GM18858 (cell line): ENCODE results near the gene ARSB.

ENCODE experiments used
- ATAC-seq: cut with Tn5 transposase; IDR thresholded peaks from one replicate; pipeline ENCODE4 v1.9.1; 2021; ENCODE audit not compliant: unreplicated experiment

Gene ARSB

DNA sequence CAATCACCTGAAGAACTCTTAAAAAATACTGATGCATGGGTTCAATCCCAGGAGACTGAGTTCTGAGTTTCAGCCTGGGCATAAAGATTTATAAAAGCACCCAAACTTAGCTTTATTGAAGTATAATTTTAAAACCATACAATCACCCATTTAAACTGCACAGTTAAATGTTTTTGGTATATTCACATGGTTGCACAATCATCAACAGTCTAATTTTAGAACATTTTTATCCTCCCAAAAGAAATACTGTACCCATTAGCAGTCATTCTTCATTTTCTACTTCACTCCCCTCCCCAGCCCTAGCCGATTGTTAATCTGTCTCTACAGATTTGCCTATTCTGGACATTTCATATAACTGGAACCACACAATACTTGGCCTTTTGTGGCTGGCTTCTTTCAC is 141.7 kb downstream of the ARSB start:
- no peak for ATAC-seq

DNA sequence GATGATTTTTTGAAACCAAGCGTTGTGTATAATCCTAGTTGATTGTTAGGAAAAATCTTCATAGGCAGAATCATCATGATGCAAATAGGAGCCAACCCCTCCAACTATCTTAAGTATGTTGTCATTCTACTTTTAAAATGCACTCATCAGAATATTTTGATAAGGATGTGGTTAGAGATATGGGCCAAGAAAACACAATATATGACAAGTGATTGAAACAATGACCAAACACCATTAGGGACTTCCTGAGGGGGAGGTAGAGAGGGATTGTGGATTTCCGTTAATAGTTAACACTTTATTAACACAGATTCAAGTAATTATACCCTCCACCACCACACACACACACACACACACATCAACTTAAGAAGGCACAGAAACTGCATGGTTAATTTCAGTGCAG is 143.3 kb downstream of the ARSB start:
- no peak for ATAC-seq

DNA sequence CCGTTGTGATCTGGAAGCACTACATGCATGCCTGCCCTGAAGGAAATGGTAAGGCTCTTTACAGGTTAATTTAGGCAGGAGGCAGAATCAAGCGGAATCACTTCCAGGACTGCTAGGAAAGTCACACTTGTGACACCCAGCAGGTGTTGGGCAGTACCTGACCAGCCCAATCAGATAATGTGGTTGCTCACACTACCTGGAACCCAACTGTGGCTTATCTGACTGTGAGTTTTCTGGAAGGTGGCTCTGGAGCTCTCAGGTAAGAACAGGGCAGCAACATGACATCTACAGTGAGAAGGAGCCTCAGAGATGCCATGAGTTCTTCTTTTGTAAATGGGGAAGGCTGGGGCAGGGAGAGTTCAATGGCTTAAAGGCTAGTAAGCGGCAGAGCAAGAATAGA is 146.4 kb downstream of the ARSB start:
- ATAC-seq = no peak

DNA sequence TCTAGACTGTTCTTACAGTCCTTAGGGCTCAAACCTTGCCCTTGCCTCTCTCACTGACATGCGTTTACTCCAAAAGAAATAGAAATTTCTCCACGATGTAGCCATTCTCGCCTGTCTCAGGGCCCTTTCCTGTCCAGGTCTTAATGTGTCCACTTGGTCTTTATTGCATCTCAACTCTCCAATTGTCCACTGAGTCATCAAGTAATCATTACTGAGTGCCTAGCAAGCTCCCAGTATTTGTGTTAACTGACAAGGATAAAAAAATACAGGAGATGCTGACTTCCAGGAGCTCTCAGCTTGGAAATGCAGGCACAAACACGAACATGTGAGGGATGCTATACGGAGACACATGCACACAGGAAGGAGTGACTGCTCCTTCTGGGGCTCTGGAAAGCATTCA is 147.3 kb downstream of the ARSB start:
- ATAC-seq = no peak

DNA sequence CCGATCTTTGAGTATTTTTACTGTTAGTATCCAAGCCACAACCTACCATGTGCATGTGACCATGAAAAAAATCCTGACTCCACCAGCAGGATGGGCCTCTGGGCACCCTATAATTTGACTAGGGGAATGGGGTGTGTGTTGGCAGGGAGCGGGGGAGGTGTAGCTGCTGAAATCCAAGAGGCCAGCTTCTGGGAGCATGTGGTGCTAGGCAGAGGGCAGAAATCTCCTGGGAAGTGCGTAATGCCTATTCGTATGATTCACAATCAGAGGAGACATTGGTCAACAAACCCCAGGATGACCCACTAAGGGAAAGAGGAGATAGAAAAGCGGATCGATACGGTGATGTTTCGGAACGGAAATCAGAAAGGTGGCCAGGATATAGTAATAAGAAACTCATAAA is 149.9 kb downstream of the ARSB start:
- ATAC-seq = no peak

DNA sequence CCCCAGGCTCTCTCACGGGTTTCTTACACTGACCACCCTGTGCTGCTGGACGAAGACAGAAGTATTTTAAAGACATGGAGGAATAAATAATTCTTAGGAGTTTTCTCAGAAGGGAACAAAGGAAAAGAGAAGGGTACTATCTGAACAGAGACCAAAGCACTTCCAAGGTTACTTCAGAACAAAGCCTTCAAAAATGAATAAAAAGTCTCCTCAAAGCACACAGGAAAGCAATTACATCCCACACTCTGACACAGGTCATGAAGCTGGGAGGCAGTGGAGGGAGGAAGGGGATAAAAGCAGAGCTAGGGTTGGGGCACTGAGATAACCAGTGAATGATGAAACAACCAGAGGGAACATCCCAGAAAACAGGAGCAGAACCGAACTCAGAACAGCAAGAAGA is 151.8 kb downstream of the ARSB start:
- no peak for ATAC-seq

DNA sequence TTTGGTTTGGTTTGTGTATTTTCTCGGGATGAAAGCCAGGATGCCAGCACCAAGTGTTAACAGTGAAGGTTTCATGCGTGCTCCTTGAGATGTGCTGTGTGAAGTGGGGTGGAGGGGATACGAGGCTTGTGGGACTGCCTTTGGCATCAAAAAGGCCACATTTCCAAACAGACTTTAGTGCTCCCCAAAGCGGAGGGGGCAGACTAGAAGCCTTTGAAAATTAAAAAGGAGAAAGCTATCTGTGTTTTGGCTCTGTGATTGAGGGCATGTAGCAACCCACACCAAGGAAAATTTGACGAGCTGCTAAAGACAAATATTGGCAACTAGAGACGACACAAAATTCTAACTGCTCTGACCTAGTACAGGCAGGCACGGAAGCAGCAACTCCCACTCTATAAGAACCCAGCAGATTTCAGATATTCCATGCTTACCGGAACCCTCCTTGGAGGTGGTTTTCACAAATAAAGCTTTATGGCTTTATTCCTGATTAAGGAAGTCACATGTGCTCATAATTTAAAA is 154.5 kb downstream of the ARSB start:
- no peak for ATAC-seq

DNA sequence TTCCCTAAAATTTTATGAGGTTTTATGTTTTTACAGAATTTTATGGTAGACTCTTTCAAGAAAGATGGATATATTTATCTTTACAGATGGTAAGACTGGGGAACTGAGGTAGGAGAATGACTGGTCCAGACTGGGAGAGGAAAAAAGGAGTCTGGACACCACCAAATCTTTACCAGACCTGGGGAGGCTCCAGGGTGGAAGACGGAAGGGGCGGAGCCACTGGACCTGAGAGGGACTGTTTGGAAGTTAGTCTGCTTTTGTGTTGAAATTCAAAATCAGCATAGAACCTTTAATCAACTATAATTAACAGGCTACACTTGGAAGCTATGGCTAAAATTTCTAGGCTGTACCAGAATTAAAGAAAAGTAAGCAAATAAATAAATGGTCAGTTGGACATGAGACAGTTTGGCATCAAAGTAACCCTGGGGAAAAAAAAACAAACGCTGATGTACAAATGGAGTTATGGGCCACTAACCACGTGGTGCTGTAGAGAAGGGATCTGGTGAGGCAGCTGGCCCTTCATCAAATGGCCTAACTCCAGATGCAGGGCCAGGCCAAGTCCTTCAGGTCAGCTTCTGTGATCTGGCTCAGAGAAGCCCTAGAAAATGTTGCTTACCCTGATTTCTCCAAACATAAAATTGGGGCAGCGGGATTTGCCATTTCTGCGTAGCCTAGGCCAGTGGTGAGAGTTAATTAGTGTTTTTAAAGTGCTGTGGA is 155.1 kb downstream of the ARSB start:
- no peak for ATAC-seq

DNA sequence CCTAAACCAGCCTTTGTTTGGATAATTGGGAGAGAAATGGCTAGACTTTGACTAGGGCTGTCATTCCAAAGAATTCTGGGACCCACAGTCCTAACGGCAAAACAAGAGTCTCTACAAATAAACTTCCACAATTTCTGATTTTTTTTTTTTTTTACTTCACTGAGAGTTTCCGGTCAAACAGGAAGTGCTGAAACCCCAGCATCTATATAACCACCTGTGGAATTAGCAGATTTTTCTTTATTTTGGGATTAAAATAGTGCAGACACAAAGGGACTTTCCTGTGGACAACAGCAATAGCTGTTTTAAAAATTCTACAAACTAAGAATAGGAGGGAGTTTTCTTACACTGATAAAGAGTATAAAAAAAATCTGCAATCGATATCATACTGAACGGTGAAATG is 157.4 kb downstream of the ARSB start:
- ATAC-seq = no peak

DNA sequence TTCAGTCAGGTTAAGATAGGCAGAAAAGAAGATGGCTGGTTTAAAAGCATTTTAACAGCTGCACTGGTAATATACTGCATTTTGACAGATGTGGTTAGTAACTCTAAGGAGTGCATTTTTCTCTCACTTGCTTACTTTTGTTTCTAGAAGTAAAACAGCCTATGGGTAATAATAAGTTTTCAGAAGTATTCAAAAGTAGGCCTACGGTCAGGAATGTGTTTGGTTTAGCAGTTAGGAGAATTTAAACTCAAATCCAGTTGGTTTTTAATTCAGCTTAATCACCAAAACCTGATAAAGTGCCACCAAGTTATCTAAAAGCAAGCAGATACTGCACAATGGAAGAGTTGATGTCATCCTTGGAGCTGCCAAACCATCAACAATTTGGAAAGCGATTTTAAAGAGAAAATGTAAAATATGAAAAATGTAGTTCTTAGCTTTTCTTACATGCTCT is 160.3 kb downstream of the ARSB start:
- no peak for ATAC-seq

DNA sequence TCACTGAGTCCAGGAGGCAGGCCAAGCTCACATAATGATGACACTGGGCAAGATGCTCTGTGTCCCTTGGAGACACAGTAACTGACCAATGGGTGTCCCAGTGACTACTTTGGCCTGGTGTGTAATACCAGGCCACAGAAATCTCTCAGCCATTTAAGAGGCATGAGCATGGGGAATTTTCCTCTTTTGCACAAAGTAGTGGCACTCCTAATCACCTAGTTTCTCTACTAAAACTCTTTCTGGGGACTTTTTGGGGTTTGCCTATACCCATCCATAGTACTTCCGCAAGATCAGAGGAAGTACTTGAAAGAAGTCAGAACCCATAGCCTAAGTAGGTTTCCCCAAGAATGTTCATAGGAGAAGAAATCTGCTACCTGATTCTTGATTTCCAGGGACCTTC is 161.9 kb downstream of the ARSB start:
- ATAC-seq = no peak

DNA sequence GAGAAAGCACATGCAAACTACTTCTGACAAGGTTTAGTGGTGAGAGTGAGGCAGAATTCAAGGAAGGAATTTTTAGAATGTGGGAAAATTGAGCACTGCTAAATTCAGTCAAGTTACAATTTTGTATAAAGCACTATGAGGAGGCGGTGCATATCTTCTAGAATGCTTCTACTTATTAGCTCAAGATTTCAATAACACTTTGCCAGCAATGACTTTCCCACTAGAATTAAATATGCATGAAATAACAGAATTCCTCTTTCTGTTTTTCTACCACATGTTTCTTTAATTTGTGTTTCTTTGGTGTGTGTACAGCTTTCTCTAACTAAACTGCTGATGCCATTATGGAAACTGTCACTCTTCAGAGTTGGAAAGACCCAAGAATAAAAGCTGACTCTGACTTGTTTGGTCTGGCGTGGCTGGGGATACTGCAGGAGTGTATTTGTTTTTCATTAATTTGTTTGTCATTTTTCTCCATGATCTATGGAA is 163.5 kb downstream of the ARSB start:
- no peak for ATAC-seq

DNA sequence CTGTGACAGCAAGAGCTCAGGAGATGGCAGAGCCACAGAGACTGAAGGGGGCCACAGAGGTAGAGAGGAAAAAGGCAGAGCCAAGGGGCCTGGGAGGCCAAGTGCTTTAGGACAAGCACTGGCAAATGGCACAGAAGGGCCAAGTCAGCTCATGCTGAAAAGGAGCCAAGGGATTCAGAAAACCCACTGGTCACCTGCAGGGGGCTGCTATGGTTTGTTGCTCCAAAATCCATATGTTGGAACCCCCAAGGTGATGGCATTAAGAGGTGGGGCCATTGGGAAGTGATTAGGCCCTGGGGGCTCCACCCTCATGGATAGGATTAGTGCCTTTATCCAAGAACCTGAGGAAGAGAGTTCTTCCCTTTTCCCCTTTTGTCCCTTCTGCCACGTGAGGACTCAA is 165.4 kb downstream of the ARSB start:
- ATAC-seq = no peak

DNA sequence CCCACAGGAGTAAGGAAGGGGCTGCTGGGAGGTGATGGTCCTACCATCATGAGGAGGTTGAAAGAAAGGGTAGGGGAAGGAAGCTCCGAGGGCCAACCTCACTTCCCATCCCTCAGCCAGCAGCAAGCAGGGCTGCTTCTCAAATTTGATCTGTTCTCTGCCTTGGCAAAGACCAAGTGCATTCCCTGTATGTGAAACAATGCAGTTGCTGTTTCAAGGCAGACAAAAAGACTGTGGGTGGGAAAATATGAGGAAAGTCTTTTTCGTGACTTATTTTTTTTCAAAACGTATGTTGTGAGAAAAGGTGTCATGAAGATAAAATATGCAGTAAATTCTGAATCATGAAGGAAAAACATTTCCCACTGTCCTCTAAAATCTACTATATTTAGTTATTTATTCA is 165.9 kb downstream of the ARSB start:
- ATAC-seq = no peak

DNA sequence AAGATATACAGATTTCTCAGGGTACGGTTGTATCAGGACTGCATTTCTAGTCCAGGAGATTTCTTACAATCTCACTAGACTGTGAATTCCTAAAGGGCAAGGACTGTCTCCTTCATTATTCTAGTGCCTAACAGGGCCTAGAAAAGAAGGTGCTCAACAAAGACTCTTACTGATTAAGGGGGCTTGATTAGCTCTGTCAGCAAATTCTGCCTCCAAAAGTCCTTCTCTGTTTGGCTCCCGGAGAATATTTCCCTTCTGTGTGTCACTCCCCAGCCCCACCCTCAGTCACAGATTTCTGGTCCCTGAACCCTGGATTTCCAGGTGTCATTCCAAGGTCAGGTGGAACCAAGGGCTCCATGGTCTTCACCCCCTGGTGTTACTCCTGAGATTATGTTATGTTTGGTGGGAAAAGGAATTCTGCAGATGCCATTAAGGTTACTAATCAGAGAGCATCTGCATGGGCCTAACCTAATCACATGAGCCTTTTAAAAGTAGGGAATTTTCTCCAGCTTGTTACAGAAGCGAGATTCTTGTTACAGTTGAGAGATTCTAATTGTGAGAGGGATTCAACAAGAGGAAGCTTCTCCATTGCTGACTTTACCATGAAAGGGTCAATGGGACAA is 168.9 kb downstream of the ARSB start:
- no peak for ATAC-seq

DNA sequence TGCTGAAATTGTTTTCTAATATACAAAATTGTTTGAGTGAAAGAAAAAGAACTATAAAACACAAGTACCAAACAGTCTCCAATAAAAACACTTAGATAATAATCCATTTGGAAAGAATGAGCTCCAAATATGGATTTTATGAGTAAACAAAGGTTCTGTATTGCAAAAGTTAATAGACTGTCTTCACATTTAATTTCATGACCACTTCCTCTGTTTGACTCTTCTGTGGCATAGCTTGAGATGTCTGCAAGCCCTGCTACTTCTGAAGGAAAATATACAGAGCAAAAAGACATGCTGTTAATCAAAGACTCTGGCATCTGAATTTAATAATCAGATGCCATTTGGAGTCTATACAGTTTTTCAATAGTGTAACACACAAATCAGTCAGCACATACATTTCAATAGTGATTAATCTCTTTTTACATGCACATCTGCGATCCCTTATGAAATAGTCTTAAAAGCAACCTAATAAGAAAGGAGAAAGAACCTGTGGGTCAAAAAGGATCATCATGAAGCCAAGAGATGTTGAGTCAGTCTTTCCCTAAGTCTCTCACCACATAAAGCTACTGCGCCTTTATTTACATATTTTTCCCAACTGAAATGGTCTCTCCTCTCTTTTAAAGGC is 171.1 kb downstream of the ARSB start:
- ATAC-seq = no peak

DNA sequence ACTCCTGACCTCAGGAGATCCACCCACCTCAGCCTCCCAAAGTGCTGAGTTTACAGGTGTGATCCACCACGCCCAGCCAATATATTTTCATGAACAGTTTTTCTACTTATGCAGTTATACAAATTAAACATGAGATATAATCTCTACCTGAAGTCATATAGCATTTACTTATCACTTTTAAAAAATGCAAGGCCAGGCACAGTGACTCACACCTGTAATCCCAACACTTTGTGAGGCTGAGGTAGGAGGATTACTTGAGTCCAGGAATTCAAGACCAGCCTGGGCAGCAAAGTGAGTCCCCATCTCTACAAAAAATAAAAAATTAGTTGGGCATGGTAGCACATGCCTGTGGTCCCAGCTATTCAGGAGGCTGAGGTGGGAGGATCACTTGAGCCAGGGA is 171.8 kb downstream of the ARSB start:
- ATAC-seq = no peak

DNA sequence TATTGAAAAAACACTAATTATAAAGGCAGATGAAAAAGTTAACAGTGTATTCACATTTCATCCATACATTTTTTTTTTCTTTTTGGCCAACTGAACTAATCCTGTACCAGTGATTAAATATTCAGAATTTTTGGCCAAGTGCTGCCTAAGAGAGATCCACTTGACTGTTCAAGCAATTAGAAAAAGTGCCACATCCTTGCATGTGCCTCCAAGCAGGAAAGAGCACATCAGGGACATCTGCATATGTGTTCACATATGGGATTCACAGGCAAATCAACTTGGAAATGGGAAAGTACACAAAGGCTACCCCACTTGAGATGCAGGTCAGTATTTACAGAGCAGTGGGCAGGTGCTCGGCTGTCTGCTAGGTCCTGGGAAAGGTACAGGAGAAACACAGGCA is 173.2 kb downstream of the ARSB start:
- no peak for ATAC-seq

DNA sequence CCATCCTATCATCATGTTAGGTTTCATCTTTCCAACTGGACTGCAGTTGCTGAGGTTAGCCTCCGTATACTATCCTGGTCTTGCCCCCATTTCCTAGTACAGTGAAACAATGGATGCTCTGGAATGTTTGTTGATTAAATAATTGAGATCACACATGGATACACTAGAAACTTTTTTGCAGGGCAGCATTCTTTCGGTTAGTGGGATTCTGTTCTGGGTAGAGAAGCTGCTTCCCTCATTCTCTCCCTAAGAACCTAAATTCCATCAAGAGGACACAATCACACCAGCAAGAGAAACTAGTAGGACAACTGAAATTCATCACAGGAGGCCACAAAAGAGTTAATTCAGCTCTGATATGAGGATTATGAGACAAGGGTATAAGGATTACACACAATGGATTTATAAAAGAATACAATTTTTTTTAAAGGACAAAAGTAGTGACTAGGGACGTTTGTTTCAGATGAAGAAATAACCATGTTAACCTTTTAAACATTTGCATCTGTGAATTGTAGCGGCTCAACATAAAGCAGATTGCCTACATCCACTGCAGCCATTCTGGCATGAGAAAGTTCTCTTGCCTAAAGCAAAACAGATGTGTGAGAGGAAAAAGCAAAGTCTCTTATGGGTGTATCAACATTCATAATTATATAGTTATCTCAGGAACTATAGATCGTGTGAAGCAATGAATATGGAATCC is 173.8 kb downstream of the ARSB start:
- no peak for ATAC-seq

DNA sequence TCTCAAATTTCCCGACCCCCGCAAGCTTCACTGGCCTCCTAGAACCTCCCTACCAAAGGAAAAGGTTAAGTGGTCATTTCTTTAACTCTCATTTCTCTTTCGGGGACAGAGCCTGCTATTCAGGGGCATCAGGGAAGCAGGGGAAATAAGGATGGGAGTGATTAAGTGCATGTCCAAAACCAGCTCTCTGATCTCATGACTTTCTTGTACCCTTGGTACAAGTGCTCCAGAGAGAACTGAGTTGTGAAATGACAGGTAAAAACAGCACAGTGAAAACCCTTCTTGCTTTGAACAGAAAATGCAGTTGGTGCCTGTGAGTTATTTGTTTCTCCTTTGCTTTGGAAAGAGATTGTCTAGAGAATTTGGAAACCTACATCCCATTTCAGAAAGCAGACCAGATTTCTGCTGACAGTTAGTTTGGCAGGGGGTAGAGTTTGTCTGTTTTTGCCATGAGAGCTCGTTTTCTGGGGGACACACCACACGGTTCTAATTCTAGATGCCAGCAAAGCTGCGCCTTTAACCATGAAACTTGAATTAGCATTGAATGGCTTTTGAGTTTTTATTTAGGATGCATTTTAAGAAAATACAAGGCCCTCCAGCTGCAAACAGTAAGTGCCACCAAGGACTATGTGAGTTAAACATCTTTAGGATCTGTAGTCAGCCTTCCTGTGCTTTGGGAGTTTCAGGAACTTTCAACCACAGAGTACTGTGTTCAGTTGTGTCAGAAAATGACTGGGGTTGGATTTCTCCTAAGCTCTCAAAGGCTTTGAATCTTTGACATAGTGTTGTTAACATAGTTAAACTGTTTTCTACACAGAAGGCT is 174.8 kb downstream of the ARSB start:
- no peak for ATAC-seq

DNA sequence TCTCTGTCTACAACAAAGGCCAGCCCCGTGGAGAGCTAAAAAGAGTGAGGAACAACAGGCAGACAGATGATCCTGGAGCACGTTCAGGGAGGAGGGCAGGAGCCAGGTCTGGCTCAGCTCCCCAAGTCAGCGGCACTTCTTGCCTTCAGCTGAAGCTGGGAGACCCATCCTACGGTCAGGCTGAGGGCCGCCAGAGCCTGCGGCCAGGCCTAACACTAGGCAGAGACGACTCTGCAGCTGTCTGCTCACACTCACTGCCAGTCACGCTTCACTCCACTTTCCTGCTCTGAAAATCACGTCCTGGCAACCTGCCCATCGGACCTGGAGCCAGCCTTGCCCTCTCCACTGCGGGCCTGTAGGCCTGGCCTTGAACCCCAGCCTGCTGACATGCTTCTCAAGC is 175.7 kb downstream of the ARSB start:
- no peak for ATAC-seq
